Tibial nerve (tissue), 4 donors: ENCODE measurements around the gene AMDHD1.

Experiments used
- EP300 ChIP-seq, 2 donors: sonication (generic); formaldehyde crosslinking; IDR thresholded peaks; one replicate each; pipeline ENCODE4 v1.6.1; 2017; ENCODE audit warnings: antibody characterized with exemption in 2 of 2, mild to moderate bottlenecking in 1 of 2
- TF ChIP-seq, protein P1 (sequence below), 5 experiments: fragments of 200-600 bp in 3 of 5; fragments of 450-650 bp in 2 of 5; sonication (generic) in 3 of 5; IDR thresholded peaks; one replicate each; pipeline ENCODE4 v1.5.1; 2016 to 2019; ENCODE audit warnings: antibody characterized with exemption in 5 of 5, mild to moderate bottlenecking in 3 of 5, moderate library complexity in 2 of 5

GRCh38 chr12:95986635-95987570, 43.8 kb downstream of the AMDHD1 start:
- TF ChIP-seq, protein P1, sequence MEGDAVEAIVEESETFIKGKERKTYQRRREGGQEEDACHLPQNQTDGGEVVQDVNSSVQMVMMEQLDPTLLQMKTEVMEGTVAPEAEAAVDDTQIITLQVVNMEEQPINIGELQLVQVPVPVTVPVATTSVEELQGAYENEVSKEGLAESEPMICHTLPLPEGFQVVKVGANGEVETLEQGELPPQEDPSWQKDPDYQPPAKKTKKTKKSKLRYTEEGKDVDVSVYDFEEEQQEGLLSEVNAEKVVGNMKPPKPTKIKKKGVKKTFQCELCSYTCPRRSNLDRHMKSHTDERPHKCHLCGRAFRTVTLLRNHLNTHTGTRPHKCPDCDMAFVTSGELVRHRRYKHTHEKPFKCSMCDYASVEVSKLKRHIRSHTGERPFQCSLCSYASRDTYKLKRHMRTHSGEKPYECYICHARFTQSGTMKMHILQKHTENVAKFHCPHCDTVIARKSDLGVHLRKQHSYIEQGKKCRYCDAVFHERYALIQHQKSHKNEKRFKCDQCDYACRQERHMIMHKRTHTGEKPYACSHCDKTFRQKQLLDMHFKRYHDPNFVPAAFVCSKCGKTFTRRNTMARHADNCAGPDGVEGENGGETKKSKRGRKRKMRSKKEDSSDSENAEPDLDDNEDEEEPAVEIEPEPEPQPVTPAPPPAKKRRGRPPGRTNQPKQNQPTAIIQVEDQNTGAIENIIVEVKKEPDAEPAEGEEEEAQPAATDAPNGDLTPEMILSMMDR (IDR thresholded peaks at IDR 0.05): no peak
- no peak for TF ChIP-seq EP300 (IDR thresholded peaks at IDR 0.05)
